Stimulated activated CD4-positive, alpha-beta T cell treated with anti-CD3 and anti-CD28 coated beads, Interleukin-4, amount 100 ng/mL, for 24 hours (primary cell): Measurements from ENCODE around the gene LAMA2.

ENCODE experiments used
- DNase-seq: peaks from one replicate; pipeline ENCODE4 v3.0.0-alpha.2; 2020

The LAMA2 gene

GRCh38 chr6:129390900-129391299, 508.0 kb downstream of the LAMA2 start:
- no peak for DNase-seq

- no peak for DNase-seq
These were observed 510.7 kb downstream of the LAMA2 start for GRCh38 chr6:129393654-129394053.

DNA sequence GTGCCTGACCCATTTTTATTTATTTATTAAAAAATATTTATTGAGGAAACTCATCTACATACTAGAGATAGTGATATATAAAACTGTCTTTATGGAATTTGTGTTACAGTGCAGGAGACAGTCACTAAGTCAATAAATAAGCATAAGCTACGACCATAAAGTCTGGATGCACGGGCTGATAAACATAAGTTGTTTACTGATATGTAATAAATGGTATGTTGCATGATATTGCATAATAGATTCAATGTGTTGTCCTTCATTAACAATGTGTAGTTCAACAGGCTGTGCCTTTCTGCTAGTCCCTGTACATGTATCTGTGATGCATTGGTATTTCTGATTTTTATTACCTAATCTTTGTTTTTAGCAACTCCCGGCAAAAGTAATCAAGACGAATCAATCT, 515.8 kb downstream of the LAMA2 start:
- no peak for DNase-seq

- DNase-seq: no peak
These were observed 519.3 kb downstream of the LAMA2 start for GRCh38 chr6:129402244-129402643.

DNA sequence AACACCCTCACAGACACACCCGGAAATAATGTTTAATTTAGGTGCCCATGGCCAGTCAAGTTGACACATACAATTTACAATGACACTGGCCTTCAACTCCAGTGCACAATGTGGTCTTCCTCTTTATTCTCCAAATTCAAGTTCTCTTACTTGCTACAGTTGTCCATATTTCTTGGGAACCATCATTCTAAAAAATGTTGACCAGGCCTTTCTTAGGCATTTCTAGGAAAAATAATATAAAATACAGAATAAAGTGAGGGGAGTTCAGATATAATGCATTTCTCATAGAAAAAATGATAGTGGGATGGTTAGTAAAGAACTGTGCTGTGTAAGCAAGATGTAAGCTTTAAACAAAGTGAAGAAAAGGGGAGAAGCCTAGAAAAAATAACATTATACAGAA, 528.2 kb downstream of the LAMA2 start:
- DNase-seq: no peak

DNA sequence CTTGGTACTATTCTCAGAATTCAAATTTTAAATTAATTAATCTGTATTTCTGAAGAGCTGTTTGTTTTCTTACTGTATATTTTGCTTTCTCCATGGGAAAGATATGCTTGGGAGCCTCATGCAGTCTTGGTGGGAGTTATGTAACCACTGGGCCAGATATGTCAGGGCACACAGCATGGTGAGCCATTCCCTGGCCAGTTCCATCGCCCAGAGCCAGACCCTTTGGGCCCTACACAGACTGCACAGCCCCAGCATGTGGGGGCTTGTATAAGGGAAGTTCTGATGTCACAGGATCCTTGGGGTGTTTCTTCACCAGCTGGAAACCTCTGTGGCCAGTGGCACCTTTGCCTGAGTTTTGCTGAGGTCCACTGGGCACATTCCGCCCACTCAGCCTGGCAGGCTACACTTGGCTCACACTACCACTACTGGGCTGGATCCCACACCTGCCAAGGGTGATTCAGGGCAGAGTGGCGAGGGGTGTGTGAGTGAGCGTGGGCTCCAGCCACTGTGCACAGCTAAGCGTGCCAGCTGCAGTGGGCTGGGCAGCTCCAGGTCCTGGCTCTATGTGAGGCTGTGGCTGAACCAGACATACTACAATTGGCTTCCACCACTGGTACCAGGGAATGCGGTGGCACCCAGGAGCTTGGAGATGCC, 533.5 kb downstream of the LAMA2 start:
- DNase-seq: no peak

- no peak for DNase-seq
These were observed 534.6 kb downstream of the LAMA2 start for GRCh38 chr6:129417416-129418086.

DNA sequence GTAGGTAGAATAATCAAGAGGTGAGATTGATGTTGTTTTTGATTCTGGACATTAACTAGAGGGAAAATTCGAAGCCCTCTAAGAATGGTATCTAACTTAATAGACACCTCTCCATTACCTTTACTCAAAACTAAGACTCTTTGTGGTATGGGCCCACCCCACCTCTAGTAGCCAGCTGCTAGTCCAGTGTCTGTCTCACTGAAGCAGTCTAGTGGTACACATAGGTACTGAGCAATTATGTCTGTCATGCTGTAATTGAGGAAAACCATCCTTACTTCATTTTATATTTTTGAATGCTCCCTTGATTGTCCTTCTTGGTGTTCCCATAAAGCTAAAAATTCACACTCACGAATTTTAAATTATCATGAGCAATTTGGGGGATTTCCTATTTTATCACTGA, 536.4 kb downstream of the LAMA2 start:
- no peak for DNase-seq

- no peak for DNase-seq
These were observed 543.4 kb downstream of the LAMA2 start for GRCh38 chr6:129426343-129426742.

DNA sequence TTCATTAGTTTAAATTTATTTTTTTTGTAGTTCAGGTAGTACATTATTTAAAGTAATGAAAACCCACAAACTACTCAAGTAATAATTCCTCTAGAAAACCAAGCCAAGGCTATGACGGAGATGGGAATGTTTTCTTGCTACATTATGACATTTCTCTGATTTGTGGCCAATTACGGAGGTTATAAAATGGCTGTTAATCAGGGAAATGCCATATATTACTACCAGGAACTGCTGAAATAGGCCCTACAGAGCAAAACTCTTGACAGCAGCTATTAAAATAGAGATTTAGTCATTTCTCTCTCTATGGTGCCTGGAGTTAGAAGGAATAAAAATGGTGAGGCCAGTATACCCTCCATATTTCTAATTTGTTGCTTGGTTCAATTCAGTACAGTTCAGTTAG, 547.0 kb downstream of the LAMA2 start:
- DNase-seq: no peak

GRCh38 chr6:129432738-129433137, 549.8 kb downstream of the LAMA2 start:
- no peak for DNase-seq

GRCh38 chr6:129434091-129434490, 551.2 kb downstream of the LAMA2 start:
- no peak for DNase-seq

GRCh38 chr6:129440691-129441090, 557.8 kb downstream of the LAMA2 start:
- no peak for DNase-seq

DNA sequence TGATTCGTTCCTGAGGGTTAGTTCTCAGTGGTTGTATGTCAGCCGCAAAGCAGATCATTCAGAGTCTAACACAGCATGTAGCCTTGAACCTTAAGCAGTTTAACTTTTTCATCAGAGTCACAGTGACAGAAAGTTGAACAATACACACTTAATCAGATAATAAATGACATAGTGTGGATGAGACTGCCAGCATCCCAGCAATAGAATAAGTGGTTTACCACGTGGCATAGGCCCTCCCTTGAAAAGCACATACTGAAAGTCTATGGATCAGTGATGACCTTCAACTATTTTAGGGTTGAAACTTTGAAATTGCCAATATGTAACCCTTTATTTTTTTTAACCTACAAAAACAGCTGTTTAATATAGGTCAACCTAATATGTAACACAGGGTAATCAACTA, 561.7 kb downstream of the LAMA2 start:
- no peak for DNase-seq

DNA sequence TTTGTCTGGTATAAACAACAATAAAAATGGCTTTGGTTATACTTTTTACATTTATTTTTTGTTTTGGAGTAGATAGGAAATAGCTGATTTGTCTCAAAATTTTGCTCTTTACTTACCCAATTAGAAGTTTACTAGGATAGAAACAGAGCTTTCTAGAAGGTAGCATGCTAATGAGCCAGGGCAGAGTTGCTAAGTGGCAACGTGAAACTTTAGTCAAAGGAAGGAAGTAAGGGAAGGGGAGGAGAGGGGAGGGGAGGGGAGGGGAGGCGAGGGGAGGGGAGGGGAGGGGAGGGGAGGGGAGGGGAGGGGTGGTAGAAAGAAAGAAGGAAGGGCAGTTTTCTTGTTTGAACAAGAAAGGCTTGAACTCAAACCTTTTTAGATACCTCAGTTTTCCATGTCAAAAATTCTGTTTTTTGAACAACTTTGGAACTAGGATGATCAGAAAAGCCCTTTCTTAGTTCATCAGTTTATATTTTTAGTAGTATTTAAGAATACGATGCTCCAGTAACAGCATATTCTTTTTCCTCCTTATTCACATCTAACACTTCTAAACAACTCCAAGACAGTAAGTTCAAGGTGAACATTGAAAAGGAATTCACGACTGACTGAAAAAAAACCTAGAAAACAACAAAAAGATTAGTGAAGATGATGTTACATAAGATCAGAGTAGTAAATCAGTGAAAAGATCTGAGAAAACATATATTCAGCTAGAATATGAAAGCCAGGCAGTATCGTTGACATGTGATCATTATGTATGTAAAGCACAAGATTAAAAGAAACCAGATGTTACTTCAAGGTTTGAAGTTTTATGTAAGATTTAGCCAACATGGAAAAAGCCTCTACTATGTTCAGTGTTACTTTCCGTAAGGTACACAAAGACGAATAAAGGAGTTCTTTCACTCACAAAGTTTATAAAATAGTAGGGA, 563.6 kb downstream of the LAMA2 start:
- no peak for DNase-seq

GRCh38 chr6:129447198-129447565, 564.2 kb downstream of the LAMA2 start:
- no peak for DNase-seq

DNA sequence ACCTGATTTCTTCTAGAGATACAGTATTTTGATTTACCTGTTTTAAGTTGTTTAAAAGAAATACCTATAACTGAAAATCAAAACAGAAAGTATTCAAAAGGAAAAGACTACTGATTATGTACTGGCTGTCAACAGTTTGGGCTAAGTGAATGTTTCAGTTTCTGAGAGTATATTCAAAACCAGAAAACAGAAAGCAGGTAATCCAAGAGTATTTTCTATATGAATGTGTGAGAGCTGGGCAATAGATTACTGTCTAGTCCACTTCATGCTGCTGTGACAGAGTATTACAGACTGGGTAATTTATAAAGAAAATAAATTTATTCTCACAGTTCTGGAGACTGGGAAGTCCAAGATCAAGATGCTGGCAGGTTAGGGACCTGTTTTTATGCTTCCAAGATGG, 566.0 kb downstream of the LAMA2 start:
- no peak for DNase-seq

DNA sequence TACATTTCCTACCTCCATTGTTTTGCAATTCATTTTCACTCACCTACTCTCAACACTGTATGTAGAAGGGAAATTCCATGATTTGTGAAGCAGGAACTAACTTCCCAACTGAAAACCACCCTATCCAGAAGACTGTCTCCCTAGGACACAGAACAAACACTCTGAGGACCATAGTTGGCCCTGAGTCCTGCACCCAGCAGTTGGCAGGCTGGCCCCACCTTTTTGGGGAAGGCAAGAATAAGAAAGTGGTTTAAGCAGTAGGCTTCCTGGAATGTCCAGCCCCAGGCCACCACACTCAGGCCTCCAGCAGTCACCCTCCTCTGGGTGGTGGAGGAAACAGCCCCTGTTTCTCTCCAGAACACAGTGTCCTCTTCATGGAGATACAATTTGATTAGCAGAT, 568.2 kb downstream of the LAMA2 start:
- DNase-seq: no peak

DNA sequence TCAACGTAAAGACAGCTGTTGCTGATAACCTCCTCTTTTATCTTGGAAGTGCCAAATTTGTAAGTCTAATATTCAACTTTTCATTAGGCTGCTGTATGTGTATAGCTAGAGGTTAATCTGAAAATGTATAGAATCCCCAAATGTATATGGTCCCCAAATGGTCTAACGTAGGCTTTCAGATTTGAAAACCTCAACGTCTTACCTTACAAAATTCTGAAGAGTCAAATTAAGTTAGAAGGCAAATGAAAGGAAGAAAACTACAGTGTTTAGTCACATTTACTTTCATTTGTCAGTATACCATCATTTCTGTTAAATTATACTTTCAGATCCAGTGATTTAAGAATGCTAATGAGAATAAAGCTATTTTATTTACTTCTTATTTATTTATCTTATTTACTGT, 570.1 kb downstream of the LAMA2 start:
- no peak for DNase-seq

DNA sequence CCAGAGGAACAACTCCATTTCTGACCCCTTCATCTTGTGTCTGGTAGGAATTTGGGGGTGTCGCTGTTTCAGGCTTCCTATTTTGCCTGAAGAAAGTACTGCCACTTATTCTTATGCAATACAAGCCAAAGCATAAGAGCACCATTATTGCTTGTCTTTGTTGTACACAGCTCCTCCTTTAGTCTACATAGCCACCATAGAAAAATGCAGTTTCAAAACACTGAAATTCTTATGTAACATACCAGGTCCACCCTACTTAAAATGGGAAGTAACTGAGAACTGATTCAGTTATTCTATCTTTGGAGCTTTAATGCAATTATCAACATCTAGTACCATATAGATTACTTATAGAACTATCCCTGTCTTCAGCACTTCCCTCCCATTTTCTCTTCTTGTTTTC, 571.5 kb downstream of the LAMA2 start:
- no peak for DNase-seq

GRCh38 chr6:129455126-129455769, 572.3 kb downstream of the LAMA2 start:
- DNase-seq: no peak

DNA sequence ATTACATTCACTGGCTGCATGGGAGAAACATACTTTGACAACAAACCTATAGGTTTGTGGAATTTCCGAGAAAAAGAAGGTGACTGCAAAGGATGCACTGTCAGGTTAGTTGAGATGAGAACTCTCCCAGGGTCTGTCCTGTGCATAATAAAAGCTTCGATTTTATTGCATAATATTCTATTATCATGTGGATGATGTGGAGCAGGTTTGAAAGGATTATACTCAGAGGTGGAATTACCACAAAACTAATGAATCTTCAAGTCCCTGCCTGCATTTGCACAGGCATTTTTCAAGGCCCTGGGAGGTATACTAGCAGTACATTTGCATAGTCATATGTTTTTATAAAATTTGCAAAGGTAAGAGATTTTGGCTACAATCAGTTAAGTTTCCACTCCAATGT, 577.3 kb downstream of the LAMA2 start:
- DNase-seq: no peak

DNA sequence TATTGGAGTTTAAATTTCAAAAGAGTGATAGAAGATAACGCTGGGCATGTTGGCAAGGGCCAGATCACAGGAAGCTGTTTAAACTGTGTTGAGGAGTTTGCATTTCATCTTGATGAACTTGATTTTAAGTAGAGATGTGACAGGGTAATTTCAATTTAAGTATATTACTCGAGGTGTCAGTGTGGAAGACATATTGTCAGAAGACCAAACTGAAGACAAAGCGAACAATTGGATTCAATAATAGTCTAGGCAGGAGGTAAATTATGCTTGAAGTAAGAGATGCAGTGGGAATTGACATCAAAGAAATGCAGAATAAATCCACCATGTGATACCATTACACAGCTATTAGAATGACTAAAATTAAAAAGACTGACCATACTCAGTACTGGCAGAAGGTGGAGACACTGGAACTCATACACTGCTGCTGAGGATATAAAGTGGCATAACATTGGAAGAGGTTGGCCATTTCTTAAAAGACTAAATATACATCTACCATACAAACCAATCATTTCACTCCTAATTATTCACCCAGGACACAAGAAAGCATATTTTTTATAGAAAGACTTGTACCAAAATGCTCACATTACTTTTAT, 586.2 kb downstream of the LAMA2 start:
- no peak for DNase-seq
